Measurements from ENCODE around the gene CHD9.
"Not testable (repeated sequence)": the region's sequence is repeated elsewhere in the genome, so short reads cannot be mapped to it uniquely, and the experiment has no call there.

CHD9 gene
- total RNA-seq: 38.9 to 126 reads per million in 2 experiments

- DNase-seq (ENCODE audit: low read depth): peak; percentile 50
These were observed at the start of gene CHD9 for GRCh38 chr16:53054670-53055485. TSS of gene CHD9 (plus strand) at chr16:53054991. CDS start at chr16:53156090, 101,099 bp downstream.

GRCh38 chr16:53007095-53007494 lies 47.7 kb upstream of the CHD9 start:
- DNase-seq (ENCODE audit: low read depth): no peak

GRCh38 chr16:53014287-53014686 lies 40.5 kb upstream of the CHD9 start:
- DNase-seq (ENCODE audit: low read depth): no peak

GRCh38 chr16:53018834-53019416 lies 35.9 kb upstream of the CHD9 start:
- DNase-seq (ENCODE audit: low read depth): no peak

- no peak for DNase-seq (ENCODE audit: low read depth)
These were observed 32.4 kb upstream of the CHD9 start for GRCh38 chr16:53022374-53022773.

- no peak for DNase-seq (ENCODE audit: low read depth)
These were observed 30.7 kb upstream of the CHD9 start for GRCh38 chr16:53024045-53024444.

- no peak for DNase-seq (ENCODE audit: low read depth)
These were observed 24.8 kb upstream of the CHD9 start for GRCh38 chr16:53029971-53030370.

GRCh38 chr16:53031323-53031942 lies 23.4 kb upstream of the CHD9 start:
- DNase-seq (ENCODE audit: low read depth): no peak

- no peak for DNase-seq (ENCODE audit: low read depth)
These were observed 20.5 kb upstream of the CHD9 start for GRCh38 chr16:53034306-53034705.

- no peak for DNase-seq (ENCODE audit: low read depth)
These were observed 19.4 kb upstream of the CHD9 start for GRCh38 chr16:53035176-53035942.

- DNase-seq (ENCODE audit: low read depth): no peak
These were observed 18.7 kb upstream of the CHD9 start for GRCh38 chr16:53036066-53036465.

GRCh38 chr16:53036711-53037110 lies 18.1 kb upstream of the CHD9 start:
- not testable (repeated sequence) for DNase-seq (ENCODE audit: low read depth)

- no peak for DNase-seq (ENCODE audit: low read depth)
These were observed 14.0 kb upstream of the CHD9 start for GRCh38 chr16:53040788-53041187.

GRCh38 chr16:53041320-53042051 lies 13.3 kb upstream of the CHD9 start:
- DNase-seq (ENCODE audit: low read depth): no peak

GRCh38 chr16:53042235-53042701 lies 12.5 kb upstream of the CHD9 start:
- no peak for DNase-seq (ENCODE audit: low read depth)

- no peak for DNase-seq (ENCODE audit: low read depth)
These were observed 11.4 kb upstream of the CHD9 start for GRCh38 chr16:53043428-53043831.

- DNase-seq (ENCODE audit: low read depth): no peak
These were observed 10.7 kb upstream of the CHD9 start for GRCh38 chr16:53043986-53044601.

- no peak for DNase-seq (ENCODE audit: low read depth)
These were observed 9.2 kb upstream of the CHD9 start for GRCh38 chr16:53045341-53046220.

GRCh38 chr16:53047515-53047914 lies 7.3 kb upstream of the CHD9 start:
- DNase-seq (ENCODE audit: low read depth): not testable (repeated sequence)

All from T follicular helper cell (primary cell).